Nephron progenitor cell (in vitro differentiated cells): ENCODE measurements around the gene MACROD2.

Source experiments
- DNase-seq: peaks from one replicate; pipeline ENCODE4 v3.0.0; 2021
- H3K27ac Mint-ChIP-seq: 2 replicates; pipeline ENCODE4 v1.8.0; 2021; ENCODE audit warnings: mild to moderate bottlenecking, moderate library complexity, mixed read lengths
- H3K27me3 Mint-ChIP-seq: 2 replicates; pipeline ENCODE4 v1.8.0; 2021; ENCODE audit warnings: mild to moderate bottlenecking, low read depth, mixed read lengths; ENCODE audit not compliant: poor library complexity
- H3K36me3 Mint-ChIP-seq: 2 replicates; pipeline ENCODE4 v1.8.0; 2021; ENCODE audit warnings: low read depth, mixed read lengths
- H3K4me1 Mint-ChIP-seq: 2 replicates; pipeline ENCODE4 v1.8.0; 2021; ENCODE audit warnings: mixed read lengths
- H3K4me3 Mint-ChIP-seq: 2 replicates; pipeline ENCODE4 v1.8.0; 2021; ENCODE audit warnings: mild to moderate bottlenecking, moderate library complexity, mixed read lengths
- H3K9me3 Mint-ChIP-seq: 2 replicates; pipeline ENCODE4 v1.8.0; 2021; ENCODE audit warnings: mild to moderate bottlenecking, moderate library complexity, mixed read lengths
- CTCF ChIP-seq: fragments of 200-600 bp; sonication (generic); IDR thresholded peaks from 2 replicates; pipeline ENCODE4 v1.5.0; 2021; ENCODE audit warnings: antibody characterized with exemption

Gene MACROD2

GRCh38 chr20:15485519-15485918, 1490.2 kb downstream of the MACROD2 start:
- Mint-ChIP-seq H3K27ac (no peak overlapping the region), H3K36me3 (no peaks in the 10 kb centered on the region), H3K9me3 (no peaks in the 10 kb centered on the region), H3K27me3 (peaks cover 2% of the 10 kb centered on the region), H3K4me1 (peaks cover 5% of the 10 kb centered on the region), H3K4me3 (no peak overlapping the region)
- DNase-seq, result no peak
- no peak for TF ChIP-seq CTCF

- Mint-ChIP-seq H3K27ac (no peak overlapping the region), H3K4me1 (no peaks in the 10 kb centered on the region)
Measured at GRCh38 chr20:15487030-15487429, 1491.7 kb downstream of the MACROD2 start.

GRCh38 chr20:15487682-15488081, 1492.4 kb downstream of the MACROD2 start:
- Mint-ChIP-seq H3K27me3 (peaks cover 2% of the 10 kb centered on the region), H3K4me3 (no peak overlapping the region), H3K27ac (no peak overlapping the region), H3K9me3 (no peaks in the 10 kb centered on the region), H3K4me1 (no peaks in the 10 kb centered on the region), H3K36me3 (no peaks in the 10 kb centered on the region)
- TF ChIP-seq CTCF, result no peak
- DNase-seq, result no peak

More at GRCh38 chr20:15487030-15487429, 1491.7 kb downstream of the MACROD2 start:
- Mint-ChIP-seq H3K4me3 (no peak overlapping the region), H3K36me3 (no peaks in the 10 kb centered on the region), H3K9me3 (no peaks in the 10 kb centered on the region), H3K27me3 (peaks cover 2% of the 10 kb centered on the region)
- DNase-seq, result no peak
- no peak for TF ChIP-seq CTCF

- Mint-ChIP-seq H3K4me1 (peaks cover 8% of the 10 kb centered on the region), H3K9me3 (no peaks in the 10 kb centered on the region), H3K27me3 (peaks cover 2% of the 10 kb centered on the region), H3K4me3 (no peak overlapping the region), H3K36me3 (no peaks in the 10 kb centered on the region), H3K27ac (no peak overlapping the region)
- no peak for TF ChIP-seq CTCF
- DNase-seq, result no peak
Measured at GRCh38 chr20:15491575-15491974, 1496.3 kb downstream of the MACROD2 start.

- Mint-ChIP-seq H3K27ac (no peak overlapping the region), H3K4me3 (no peak overlapping the region), H3K27me3 (peaks cover 4% of the 10 kb centered on the region), H3K9me3 (no peaks in the 10 kb centered on the region), H3K36me3 (no peaks in the 10 kb centered on the region), H3K4me1 (peaks cover 8% of the 10 kb centered on the region)
- TF ChIP-seq CTCF, result no peak
- no peak for DNase-seq
Measured at GRCh38 chr20:15494851-15495250, 1499.5 kb downstream of the MACROD2 start.

- Mint-ChIP-seq H3K27ac (peak overlapping the region; percentile 50), H3K4me3 (no peak overlapping the region), H3K27me3 (peaks cover 3% of the 10 kb centered on the region), H3K36me3 (no peaks in the 10 kb centered on the region), H3K9me3 (no peaks in the 10 kb centered on the region), H3K4me1 (peaks cover 8% of the 10 kb centered on the region)
- no peak for TF ChIP-seq CTCF
- DNase-seq, result no peak
Measured at GRCh38 chr20:15496501-15497039, 1501.3 kb downstream of the MACROD2 start.
